HG03097 (cell line): ENCODE measurements around the gene PLAC8L1.

ENCODE experiments used
- ATAC-seq: cut with Tn5 transposase; IDR thresholded peaks from one replicate; pipeline ENCODE4 v1.9.1; 2021; ENCODE audit not compliant: unreplicated experiment, low FRiP score

The PLAC8L1 gene

GRCh38 chr5:146047396-146047795 lies 58.0 kb downstream of the PLAC8L1 start:
- ATAC-seq = no peak

GRCh38 chr5:146043722-146044121 lies 61.7 kb downstream of the PLAC8L1 start:
- no peak for ATAC-seq

DNA sequence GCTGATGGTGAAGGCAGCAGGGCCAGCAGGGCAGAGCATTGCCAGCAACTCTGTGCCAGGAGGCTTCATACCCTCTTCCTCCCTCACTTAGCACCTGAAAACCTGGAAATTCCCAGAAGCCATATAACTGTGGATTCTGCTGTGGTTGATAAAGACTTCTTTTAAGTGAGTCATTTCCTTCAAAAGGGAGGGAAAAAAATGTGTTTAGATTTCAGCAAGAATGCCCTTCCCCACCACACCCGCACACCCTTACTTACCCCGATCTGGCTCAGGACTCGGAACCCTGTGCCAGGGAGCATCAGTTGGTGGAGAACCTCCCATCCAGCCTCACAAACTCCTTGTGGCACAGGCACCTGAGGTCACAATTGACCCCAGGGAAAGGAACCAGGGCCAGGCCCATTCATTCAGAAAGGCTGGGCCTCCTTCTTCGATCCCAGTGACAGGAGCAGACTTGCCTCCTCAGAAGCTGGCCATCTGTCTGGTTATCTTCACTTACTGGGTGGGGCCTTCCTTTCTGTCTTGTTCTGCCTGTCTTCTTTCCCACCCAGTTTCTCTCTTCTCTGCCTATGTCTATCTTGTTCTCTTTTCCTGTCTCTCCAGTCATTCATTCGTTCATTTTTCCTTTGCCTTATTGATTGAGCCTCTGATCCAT lies 62.6 kb downstream of the PLAC8L1 start:
- ATAC-seq = no peak

DNA sequence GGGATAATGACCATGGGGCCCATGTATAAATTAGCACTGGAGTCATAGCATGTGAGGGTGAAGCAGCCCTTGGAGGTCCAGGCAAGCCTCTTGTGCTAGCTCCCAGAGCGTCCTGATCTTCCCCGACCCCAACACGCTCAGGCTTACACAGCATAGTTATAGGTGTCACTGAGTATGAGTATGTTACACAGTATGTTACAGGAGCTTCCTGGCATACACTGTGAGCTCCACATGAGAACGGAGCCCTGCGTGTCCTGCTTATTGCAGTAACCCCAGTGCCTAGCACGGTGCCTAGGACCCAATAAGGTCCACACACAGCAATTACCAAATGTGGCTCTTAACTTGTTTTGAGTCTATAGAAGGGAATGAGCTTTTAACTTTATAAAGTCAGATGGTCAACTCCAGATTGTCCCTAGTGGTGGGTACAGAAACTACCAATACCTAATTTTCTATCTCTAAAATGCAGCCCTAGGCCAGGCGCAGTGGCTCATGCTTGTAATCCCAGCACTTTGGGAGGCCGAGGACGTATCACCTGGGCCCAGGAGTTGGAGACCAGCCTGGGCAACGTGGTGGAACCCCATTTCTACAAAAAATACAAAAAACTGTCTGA lies 64.1 kb downstream of the PLAC8L1 start:
- no peak for ATAC-seq

DNA sequence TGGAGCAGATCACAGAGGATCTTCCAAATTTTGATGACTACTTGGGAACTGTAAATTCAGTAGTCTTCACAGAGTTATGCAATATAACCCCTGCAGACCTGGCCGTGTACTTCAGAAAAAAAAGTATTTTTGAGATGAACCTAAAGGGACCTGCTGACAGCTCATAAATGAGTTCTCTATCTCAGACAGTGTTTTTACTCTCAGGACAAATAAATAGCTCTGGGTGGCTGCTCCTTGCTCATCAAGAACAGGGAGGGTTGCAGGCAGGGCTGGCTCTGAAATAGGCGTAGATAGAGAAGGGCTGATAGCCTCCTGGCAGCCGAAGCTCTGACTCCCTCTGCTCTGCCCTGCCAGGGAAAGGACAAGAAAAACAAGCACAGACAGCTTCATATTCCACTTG lies 64.8 kb downstream of the PLAC8L1 start:
- no peak for ATAC-seq

DNA sequence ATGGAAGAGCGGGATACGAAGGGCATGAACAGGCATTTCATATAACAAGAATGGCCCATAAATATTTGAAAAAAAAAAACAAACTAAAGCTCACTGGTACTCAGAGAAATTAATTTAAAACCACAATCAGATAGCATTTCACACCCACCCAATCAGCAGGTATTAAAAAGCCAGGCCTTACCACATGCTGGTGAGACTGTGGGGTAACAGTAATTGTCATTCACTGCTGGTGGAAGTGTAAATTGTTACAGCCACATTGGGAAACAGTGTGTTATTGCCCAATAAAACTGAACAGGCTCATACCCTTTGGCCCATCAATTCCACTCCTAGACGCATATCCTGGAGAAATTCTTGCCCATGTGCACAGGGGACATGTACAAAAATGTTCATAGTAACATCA lies 66.0 kb downstream of the PLAC8L1 start:
- no peak for ATAC-seq

- ATAC-seq = no peak
Measured at GRCh38 chr5:146034605-146035004, 70.8 kb downstream of the PLAC8L1 start.
